ENCODE data around the gene PLEKHG7.

PLEKHG7 gene

DNA sequence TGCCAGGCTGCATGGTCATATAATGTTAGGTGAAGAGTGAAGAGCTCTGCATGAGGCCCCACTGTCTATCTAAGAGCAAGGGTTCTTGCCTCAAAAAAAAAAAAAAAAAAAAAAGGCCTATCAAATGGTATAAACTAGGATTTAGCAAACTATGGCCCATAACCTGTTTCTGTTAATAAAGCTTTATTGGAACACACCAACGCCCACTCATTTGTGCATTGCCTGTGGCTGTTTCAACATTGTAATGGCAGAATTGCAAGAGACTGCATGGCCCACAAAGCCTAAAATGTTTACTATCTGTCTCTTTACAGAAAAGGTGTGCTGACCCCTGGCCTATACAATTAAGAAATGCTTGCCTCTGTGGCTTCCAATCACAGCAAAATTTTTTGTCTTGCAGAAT is 12.8 kb downstream of the PLEKHG7 start:
- DNase-seq (ENCODE audit: low read depth): no peak

DNA sequence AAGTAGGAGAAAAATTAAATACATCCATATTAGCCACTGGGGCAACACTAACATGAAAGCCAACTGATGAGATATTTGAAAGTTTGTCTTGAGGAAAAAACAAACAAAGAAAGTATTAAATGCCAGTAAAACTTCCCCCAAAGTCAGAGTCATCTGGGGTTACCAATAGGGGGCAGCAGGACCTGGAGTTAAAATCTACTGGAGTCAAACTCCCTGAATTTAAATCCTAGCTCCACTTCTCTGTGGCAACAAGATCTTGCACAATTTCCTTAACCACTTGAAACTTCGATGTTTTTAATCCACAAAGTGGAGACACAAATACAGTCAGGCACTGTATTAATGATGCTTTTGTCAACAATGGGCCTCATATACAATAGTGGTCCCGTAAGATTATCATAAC is 14.4 kb downstream of the PLEKHG7 start:
- Histone ChIP-seq H3K36me3 (ENCODE audit: control insufficient read depth, insufficient read depth, low read length, severe bottlenecking) (no peaks in the 10 kb centered on the region), H3K27me3 (replicated peaks; ENCODE audit: control insufficient read depth, insufficient read depth, low read length) (no peaks in the 10 kb centered on the region), H3K9ac (ENCODE audit: low read length) (no peak overlapping the region), H3K4me3 (ENCODE audit: low read length) (no peak overlapping the region), H3K9me3 (ENCODE audit: control insufficient read depth, low read length) (peaks cover 5% of the 10 kb centered on the region), H3K4me1 (ENCODE audit: control insufficient read depth, insufficient read depth, low read length) (peaks cover 14% of the 10 kb centered on the region)
- DNase-seq (ENCODE audit: low read depth): peak; percentile 53

More for the DNA sequence above, 12.8 kb downstream of the PLEKHG7 start:
- H3K4me3 ChIP-seq (ENCODE audit: low read length): no peak overlapping the region
- peaks cover 5% of the 10 kb centered on the region for H3K9me3 ChIP-seq (ENCODE audit: control insufficient read depth, low read length)
- H3K4me1 ChIP-seq (ENCODE audit: control insufficient read depth, insufficient read depth, low read length): peaks cover 14% of the 10 kb centered on the region
- no peaks in the 10 kb centered on the region for H3K27me3 ChIP-seq (replicated peaks; ENCODE audit: control insufficient read depth, insufficient read depth, low read length)
- H3K36me3 ChIP-seq (ENCODE audit: control insufficient read depth, insufficient read depth, low read length, severe bottlenecking): no peaks in the 10 kb centered on the region
- no peak overlapping the region for H3K9ac ChIP-seq (ENCODE audit: low read length)

DNA sequence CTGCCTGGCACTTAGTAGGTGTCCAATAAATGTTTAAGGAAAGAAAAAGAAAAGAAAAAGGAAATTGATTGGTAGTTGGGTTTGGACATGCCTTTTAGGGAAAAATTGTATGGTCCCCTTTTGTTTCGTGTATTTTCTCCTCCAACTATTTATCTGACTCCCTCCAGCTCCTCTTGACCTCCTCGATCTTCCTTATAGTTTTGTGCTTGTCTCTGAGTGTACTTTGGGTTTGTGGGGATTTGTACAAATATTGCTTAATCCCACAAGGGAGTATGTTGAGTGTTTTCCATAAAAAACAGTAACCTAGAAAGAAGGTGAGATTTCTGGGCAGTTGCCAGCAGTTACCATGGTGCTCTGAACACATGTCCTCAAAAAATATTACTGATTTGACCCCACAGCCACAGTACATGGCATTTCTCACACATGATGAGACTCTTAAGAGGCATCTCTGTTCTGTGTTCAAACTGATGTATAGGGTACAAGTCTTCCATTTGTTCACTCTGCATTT is 15.7 kb downstream of the PLEKHG7 start:
- peaks cover 14% of the 10 kb centered on the region for H3K4me1 ChIP-seq (ENCODE audit: control insufficient read depth, insufficient read depth, low read length)
- no peak overlapping the region for H3K9ac ChIP-seq (ENCODE audit: low read length)
- H3K27me3 ChIP-seq (replicated peaks; ENCODE audit: control insufficient read depth, insufficient read depth, low read length): no peaks in the 10 kb centered on the region
- DNase-seq (ENCODE audit: low read depth): no peak
- no peak overlapping the region for H3K4me3 ChIP-seq (ENCODE audit: low read length)
- no peaks in the 10 kb centered on the region for H3K36me3 ChIP-seq (ENCODE audit: control insufficient read depth, insufficient read depth, low read length, severe bottlenecking)
- H3K9me3 ChIP-seq (ENCODE audit: control insufficient read depth, low read length): no peaks in the 10 kb centered on the region

DNA sequence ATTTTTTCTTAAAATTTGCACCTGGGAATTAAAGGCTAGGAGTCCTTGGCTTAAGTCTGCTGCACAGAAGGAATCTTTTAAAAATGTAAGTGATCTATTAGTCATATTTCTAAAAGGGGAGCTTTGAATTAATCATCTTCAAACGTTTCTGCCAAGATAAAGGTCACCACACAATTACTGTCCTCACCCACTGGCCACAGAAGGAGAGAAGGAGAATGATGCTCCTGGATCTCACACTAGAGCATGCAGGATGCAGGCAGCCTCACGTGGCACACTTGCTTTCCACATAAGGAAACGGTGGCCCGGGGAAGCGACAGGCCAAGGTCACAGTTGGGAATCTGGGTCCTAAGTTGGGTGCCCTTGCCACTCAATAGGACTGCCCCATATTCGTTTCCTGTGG is 16.9 kb downstream of the PLEKHG7 start:
- Histone ChIP-seq H3K4me1 (ENCODE audit: control insufficient read depth, insufficient read depth, low read length) (peaks cover 14% of the 10 kb centered on the region), H3K4me3 (ENCODE audit: low read length) (no peak overlapping the region), H3K36me3 (ENCODE audit: control insufficient read depth, insufficient read depth, low read length, severe bottlenecking) (no peaks in the 10 kb centered on the region), H3K9ac (ENCODE audit: low read length) (no peak overlapping the region), H3K9me3 (ENCODE audit: control insufficient read depth, low read length) (peaks cover 5% of the 10 kb centered on the region), H3K27me3 (replicated peaks; ENCODE audit: control insufficient read depth, insufficient read depth, low read length) (no peaks in the 10 kb centered on the region)
- no peak for DNase-seq (ENCODE audit: low read depth)

DNA sequence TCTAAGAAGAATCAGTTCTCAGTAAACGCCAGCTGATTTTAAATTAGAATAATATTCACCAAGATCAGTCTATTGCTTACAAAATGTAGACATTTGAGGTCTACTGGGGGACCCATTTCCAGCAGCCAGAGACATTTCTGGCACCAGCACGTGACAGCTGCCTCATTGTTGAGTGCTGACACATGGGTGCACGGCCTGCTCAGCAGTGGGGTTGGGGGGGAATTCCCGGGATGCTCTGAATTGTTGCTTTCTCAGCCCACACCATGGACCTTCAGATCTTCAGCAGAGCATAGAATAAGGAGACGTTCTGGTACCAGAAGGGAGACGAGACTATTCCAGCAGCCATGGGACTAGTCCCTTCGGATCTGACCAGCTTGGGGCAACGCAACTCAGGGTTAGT is 18.3 kb downstream of the PLEKHG7 start:
- DNase-seq (ENCODE audit: low read depth): no peak

DNA sequence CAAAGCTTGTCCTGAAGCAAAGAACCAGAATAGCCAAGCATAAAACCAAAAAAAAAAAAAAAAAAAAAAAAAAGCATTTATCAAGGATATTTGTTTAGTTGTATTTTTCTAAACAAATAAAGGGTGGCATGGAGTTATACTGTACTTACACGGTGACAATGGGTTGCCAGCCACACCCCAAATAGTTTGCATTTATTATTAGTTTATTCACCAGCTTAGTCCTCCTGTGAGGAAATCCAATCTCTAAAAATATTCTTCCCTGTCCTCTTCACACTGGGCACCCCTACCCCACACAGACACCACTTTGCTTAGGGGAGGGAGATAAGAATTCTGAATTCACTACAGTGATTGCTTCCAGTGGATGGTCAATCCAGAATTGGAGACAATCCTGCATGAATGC is 18.9 kb downstream of the PLEKHG7 start:
- Histone ChIP-seq H3K27me3 (replicated peaks; ENCODE audit: control insufficient read depth, insufficient read depth, low read length) (no peaks in the 10 kb centered on the region), H3K9ac (ENCODE audit: low read length) (no peak overlapping the region), H3K4me3 (ENCODE audit: low read length) (no peak overlapping the region), H3K9me3 (ENCODE audit: control insufficient read depth, low read length) (peaks cover 9% of the 10 kb centered on the region), H3K4me1 (ENCODE audit: control insufficient read depth, insufficient read depth, low read length) (peaks cover 14% of the 10 kb centered on the region), H3K36me3 (ENCODE audit: control insufficient read depth, insufficient read depth, low read length, severe bottlenecking) (no peaks in the 10 kb centered on the region)
- no peak for DNase-seq (ENCODE audit: low read depth)

More for the DNA sequence above, 18.3 kb downstream of the PLEKHG7 start:
- Histone ChIP-seq H3K9ac (ENCODE audit: low read length) (no peak overlapping the region), H3K36me3 (ENCODE audit: control insufficient read depth, insufficient read depth, low read length, severe bottlenecking) (no peaks in the 10 kb centered on the region), H3K9me3 (ENCODE audit: control insufficient read depth, low read length) (peaks cover 9% of the 10 kb centered on the region), H3K4me1 (ENCODE audit: control insufficient read depth, insufficient read depth, low read length) (peaks cover 14% of the 10 kb centered on the region), H3K27me3 (replicated peaks; ENCODE audit: control insufficient read depth, insufficient read depth, low read length) (no peaks in the 10 kb centered on the region), H3K4me3 (ENCODE audit: low read length) (no peak overlapping the region)

DNA sequence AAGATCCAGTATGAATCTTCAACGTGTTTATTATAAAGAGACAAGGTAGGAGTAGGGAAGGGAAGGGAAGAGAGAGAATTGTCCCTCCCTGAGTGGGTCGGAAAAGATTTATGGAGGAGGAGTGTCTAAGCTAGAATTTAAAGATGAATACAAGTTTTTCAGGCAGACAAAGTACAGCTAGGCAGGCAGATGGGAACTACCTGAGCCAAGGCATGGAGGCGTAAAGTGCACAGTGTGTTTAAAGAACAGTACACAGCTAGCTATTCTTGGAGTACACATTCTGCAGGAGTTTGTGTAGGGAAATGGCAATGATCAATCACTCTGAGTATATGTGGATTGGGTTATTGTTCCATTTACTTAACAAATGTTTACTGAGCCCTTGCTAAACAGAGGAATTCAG is 20.1 kb downstream of the PLEKHG7 start:
- Histone ChIP-seq H3K4me1 (ENCODE audit: control insufficient read depth, insufficient read depth, low read length) (peaks cover 10% of the 10 kb centered on the region), H3K9me3 (ENCODE audit: control insufficient read depth, low read length) (peaks cover 9% of the 10 kb centered on the region), H3K9ac (ENCODE audit: low read length) (no peak overlapping the region), H3K4me3 (ENCODE audit: low read length) (no peak overlapping the region), H3K36me3 (ENCODE audit: control insufficient read depth, insufficient read depth, low read length, severe bottlenecking) (no peaks in the 10 kb centered on the region), H3K27me3 (replicated peaks; ENCODE audit: control insufficient read depth, insufficient read depth, low read length) (no peaks in the 10 kb centered on the region)
- DNase-seq (ENCODE audit: low read depth): no peak

DNA sequence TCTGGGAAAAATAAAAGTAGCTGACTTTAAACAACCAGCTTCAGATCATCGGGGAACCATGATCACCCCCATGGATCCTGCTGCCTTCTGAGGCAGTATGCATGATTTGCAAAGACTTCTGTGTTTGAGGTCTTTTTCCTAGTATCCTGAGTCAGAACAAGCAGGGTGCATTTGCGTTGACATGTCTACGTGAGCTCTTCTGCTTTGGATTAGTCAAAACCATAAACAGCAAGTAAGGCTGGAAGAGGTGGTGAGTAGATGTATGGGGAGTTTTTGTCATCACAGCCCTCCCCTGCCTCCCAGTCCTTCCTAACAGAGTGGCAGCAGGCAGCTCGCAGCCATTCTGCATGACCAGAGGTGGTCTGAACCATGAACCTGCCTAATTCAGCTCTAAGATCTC is 24.1 kb downstream of the PLEKHG7 start:
- no peaks in the 10 kb centered on the region for H3K4me1 ChIP-seq (ENCODE audit: control insufficient read depth, insufficient read depth, low read length)
- no peaks in the 10 kb centered on the region for H3K36me3 ChIP-seq (ENCODE audit: control insufficient read depth, insufficient read depth, low read length, severe bottlenecking)
- peaks cover 9% of the 10 kb centered on the region for H3K9me3 ChIP-seq (ENCODE audit: control insufficient read depth, low read length)
- no peak for DNase-seq (ENCODE audit: low read depth)
- H3K27me3 ChIP-seq (replicated peaks; ENCODE audit: control insufficient read depth, insufficient read depth, low read length): no peaks in the 10 kb centered on the region
- no peak overlapping the region for H3K9ac ChIP-seq (ENCODE audit: low read length)
- no peak overlapping the region for H3K4me3 ChIP-seq (ENCODE audit: low read length)

DNA sequence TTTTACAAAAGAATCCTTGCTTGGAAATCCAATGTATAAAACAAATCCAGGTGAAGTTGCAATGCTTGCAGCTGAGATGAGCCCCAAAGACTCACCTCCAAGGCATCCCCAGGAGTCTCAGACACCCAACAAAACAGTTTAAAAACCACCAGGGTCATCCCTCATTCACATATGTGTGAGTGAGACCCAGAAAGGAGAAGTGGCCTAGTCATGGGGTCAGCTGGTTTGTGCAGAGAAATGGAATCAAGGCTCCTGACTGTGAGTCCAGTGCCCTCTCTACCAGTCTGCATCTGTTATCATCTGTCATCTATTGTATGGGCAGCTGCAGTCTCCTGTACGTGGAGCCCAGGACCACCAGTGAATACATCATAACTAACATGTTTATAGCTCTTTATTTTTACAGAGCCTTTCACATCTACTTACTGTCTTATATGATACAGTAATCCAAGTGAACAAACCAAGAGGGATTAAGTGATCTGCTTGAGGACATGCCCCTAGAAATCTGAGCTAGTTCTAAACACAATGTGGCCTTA is 27.1 kb downstream of the PLEKHG7 start:
- peak; percentile 35 for DNase-seq (ENCODE audit: low read depth)

DNA sequence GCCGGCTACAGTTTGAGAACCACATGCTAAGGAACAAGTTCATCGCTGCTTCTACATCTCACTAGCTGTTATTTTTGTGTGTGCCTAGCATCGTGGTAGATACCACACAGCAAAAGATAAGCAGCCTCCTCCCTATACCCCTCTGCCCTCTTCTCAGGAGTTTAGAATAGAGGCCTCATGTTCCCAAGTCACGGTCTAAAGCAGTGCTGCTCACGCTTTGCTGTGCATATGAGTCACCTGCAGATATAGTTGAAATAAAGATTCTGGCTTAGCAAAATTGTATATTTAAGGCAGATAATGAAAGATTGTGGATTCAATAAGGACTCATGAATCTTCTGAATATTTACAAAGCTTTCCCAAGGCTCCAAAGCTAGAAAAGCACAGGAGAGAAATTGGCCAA is 28.0 kb downstream of the PLEKHG7 start:
- Histone ChIP-seq H3K4me1 (ENCODE audit: control insufficient read depth, insufficient read depth, low read length) (peaks cover 16% of the 10 kb centered on the region), H3K9ac (ENCODE audit: low read length) (no peak overlapping the region), H3K27me3 (replicated peaks; ENCODE audit: control insufficient read depth, insufficient read depth, low read length) (no peaks in the 10 kb centered on the region), H3K36me3 (ENCODE audit: control insufficient read depth, insufficient read depth, low read length, severe bottlenecking) (no peaks in the 10 kb centered on the region), H3K4me3 (ENCODE audit: low read length) (no peak overlapping the region), H3K9me3 (ENCODE audit: control insufficient read depth, low read length) (no peaks in the 10 kb centered on the region)
- DNase-seq (ENCODE audit: low read depth): no peak

More for the DNA sequence above, 27.1 kb downstream of the PLEKHG7 start:
- Histone ChIP-seq H3K9ac (ENCODE audit: low read length) (no peak overlapping the region), H3K27me3 (replicated peaks; ENCODE audit: control insufficient read depth, insufficient read depth, low read length) (no peaks in the 10 kb centered on the region), H3K9me3 (ENCODE audit: control insufficient read depth, low read length) (peaks cover 3% of the 10 kb centered on the region), H3K4me1 (ENCODE audit: control insufficient read depth, insufficient read depth, low read length) (peaks cover 7% of the 10 kb centered on the region), H3K36me3 (ENCODE audit: control insufficient read depth, insufficient read depth, low read length, severe bottlenecking) (no peaks in the 10 kb centered on the region), H3K4me3 (ENCODE audit: low read length) (no peak overlapping the region)

DNA sequence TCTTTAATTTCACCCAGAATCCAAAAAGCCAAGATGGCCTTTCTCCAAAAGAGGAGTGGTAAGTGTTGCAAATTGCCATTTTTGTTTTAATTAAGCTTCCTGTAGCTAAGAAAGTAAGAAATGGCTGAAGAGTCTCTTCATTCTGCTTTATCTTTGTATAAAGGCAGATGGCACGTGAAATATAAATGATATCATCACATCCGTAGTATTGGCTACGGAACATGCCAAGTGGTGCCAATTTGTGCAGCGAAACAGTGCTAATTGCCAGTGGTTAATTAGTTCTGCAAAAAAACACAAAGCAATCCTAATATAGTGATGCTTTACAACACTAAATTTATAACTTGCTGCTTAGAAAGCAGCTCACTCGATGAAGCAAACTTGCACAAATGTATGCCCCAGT is 29.4 kb downstream of the PLEKHG7 start:
- H3K36me3 ChIP-seq (ENCODE audit: control insufficient read depth, insufficient read depth, low read length, severe bottlenecking): no peaks in the 10 kb centered on the region
- H3K9me3 ChIP-seq (ENCODE audit: control insufficient read depth, low read length): no peaks in the 10 kb centered on the region
- peaks cover 21% of the 10 kb centered on the region for H3K4me1 ChIP-seq (ENCODE audit: control insufficient read depth, insufficient read depth, low read length)
- H3K27me3 ChIP-seq (replicated peaks; ENCODE audit: control insufficient read depth, insufficient read depth, low read length): no peaks in the 10 kb centered on the region
- no peak overlapping the region for H3K9ac ChIP-seq (ENCODE audit: low read length)
- no peak for DNase-seq (ENCODE audit: low read depth)
- no peak overlapping the region for H3K4me3 ChIP-seq (ENCODE audit: low read length)

DNA sequence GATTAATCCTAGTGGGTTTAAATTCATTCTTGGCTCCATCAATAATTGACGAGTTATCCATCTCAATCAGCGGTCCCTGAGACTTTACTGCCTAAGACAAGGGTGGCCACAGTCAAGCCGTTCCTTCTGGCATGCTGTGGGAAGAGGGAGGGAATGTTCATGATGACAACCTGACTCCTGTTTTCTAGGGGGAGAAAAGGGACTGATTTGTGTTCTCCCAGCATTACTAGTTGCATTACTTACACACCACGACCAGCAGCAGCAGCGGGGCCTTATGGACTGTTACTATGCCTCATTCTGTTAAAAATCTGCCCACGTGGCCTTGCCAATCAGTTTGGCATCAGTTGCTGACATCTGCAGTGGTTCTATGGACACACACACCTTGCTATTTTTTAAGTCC is 29.9 kb downstream of the PLEKHG7 start:
- H3K27me3 ChIP-seq (replicated peaks; ENCODE audit: control insufficient read depth, insufficient read depth, low read length): no peaks in the 10 kb centered on the region
- H3K9ac ChIP-seq (ENCODE audit: low read length): no peak overlapping the region
- no peaks in the 10 kb centered on the region for H3K9me3 ChIP-seq (ENCODE audit: control insufficient read depth, low read length)
- H3K4me3 ChIP-seq (ENCODE audit: low read length): no peak overlapping the region
- peaks cover 21% of the 10 kb centered on the region for H3K4me1 ChIP-seq (ENCODE audit: control insufficient read depth, insufficient read depth, low read length)
- DNase-seq (ENCODE audit: low read depth): no peak
- H3K36me3 ChIP-seq (ENCODE audit: control insufficient read depth, insufficient read depth, low read length, severe bottlenecking): no peaks in the 10 kb centered on the region

Measured in adipocyte (in vitro differentiated cells).